Measurements from ENCODE around the gene STATH.

DNA sequence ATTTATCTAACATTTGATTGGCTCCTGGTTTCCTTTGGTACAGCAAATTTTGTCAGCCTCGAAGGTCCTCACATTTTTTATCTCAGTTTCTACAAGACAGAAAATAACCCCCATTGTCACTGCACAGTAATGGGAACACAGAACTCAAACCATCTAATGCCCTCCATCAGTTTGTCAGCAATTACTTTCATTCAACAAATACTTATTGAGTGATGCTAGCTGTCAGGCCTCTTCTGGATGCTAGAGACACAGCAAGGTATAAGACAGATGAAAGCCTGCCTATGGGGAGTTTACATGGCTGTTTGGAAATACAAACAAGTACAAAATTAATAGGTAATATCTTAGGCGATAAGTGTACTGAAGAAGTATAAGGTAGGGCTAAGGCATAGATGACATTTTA lies 27.5 kb downstream of the STATH start:
- TF ChIP-seq, protein P1, sequence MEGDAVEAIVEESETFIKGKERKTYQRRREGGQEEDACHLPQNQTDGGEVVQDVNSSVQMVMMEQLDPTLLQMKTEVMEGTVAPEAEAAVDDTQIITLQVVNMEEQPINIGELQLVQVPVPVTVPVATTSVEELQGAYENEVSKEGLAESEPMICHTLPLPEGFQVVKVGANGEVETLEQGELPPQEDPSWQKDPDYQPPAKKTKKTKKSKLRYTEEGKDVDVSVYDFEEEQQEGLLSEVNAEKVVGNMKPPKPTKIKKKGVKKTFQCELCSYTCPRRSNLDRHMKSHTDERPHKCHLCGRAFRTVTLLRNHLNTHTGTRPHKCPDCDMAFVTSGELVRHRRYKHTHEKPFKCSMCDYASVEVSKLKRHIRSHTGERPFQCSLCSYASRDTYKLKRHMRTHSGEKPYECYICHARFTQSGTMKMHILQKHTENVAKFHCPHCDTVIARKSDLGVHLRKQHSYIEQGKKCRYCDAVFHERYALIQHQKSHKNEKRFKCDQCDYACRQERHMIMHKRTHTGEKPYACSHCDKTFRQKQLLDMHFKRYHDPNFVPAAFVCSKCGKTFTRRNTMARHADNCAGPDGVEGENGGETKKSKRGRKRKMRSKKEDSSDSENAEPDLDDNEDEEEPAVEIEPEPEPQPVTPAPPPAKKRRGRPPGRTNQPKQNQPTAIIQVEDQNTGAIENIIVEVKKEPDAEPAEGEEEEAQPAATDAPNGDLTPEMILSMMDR (IDR thresholded peaks at IDR 0.05): no peak
- no peak for TF ChIP-seq POLR2A (IDR thresholded peaks at IDR 0.05)
- TF ChIP-seq POLR2AphosphoS5 (IDR thresholded peaks at IDR 0.05): no peak

Data from breast epithelium (tissue), 3 donors.